WTC11 (cell line): ENCODE data around the gene AADACL4. TPM values are rescaled to one million over a fixed set of nuclear protein-coding genes. Genes with fewer than 3 reads are reported as not detected.

ENCODE experiments used
- ATF6 ChIP-seq: sonication (generic); formaldehyde crosslinking; IDR thresholded peaks from 2 replicates; pipeline ENCODE4 v1.8.1; 2023; ENCODE audit warnings: mild to moderate bottlenecking, missing genetic modification reagents
- CBFB ChIP-seq: sonication (generic); formaldehyde crosslinking; IDR thresholded peaks from 2 replicates; pipeline ENCODE4 v1.8.1; 2022; ENCODE audit warnings: mild to moderate bottlenecking, low read depth, missing genetic modification reagents
- E2F5 ChIP-seq: sonication (generic); formaldehyde crosslinking; IDR thresholded peaks from 2 replicates; pipeline ENCODE4 v1.8.1; 2022; ENCODE audit warnings: mild to moderate bottlenecking, moderate library complexity, missing genetic modification reagents
- ELF4 ChIP-seq: sonication (generic); formaldehyde crosslinking; IDR thresholded peaks from 2 replicates; pipeline ENCODE4 v1.8.1; 2022; ENCODE audit warnings: low read depth, mild to moderate bottlenecking, moderate library complexity, missing genetic modification reagents
- FOXP1 ChIP-seq: sonication (generic); formaldehyde crosslinking; IDR thresholded peaks from 2 replicates; pipeline ENCODE4 v1.8.0; 2022; ENCODE audit warnings: missing genetic modification reagents, mild to moderate bottlenecking, moderate library complexity, borderline replicate concordance
- GABPB1 ChIP-seq: sonication (generic); formaldehyde crosslinking; IDR thresholded peaks from 2 replicates; pipeline ENCODE4 v1.8.1; 2023; ENCODE audit warnings: mild to moderate bottlenecking, missing genetic modification reagents
- IRF2 ChIP-seq: sonication (generic); formaldehyde crosslinking; IDR thresholded peaks from 2 replicates; pipeline ENCODE4 v1.8.0; 2022; ENCODE audit warnings: low read depth, missing genetic modification reagents, borderline replicate concordance
- MAX ChIP-seq: sonication (generic); formaldehyde crosslinking; IDR thresholded peaks from 2 replicates; pipeline ENCODE4 v1.8.0; 2022; ENCODE audit warnings: mild to moderate bottlenecking, missing genetic modification reagents
- MLX ChIP-seq: sonication (generic); formaldehyde crosslinking; IDR thresholded peaks from 2 replicates; pipeline ENCODE4 v1.8.1; 2023; ENCODE audit warnings: mild to moderate bottlenecking, missing genetic modification reagents, moderate library complexity
- NFE2L1 ChIP-seq: sonication (generic); formaldehyde crosslinking; IDR thresholded peaks from 2 replicates; pipeline ENCODE4 v1.8.1; 2023; ENCODE audit warnings: missing genetic modification reagents
- NFYB ChIP-seq: sonication (generic); formaldehyde crosslinking; conservative IDR thresholded peaks from 2 replicates; pipeline ENCODE4 v1.8.0; 2022; ENCODE audit warnings: low read depth, missing genetic modification reagents
- NR2C2 ChIP-seq: sonication (generic); formaldehyde crosslinking; IDR thresholded peaks from 2 replicates; pipeline ENCODE4 v1.8.0; 2022; ENCODE audit warnings: mild to moderate bottlenecking, missing genetic modification reagents
- RORB ChIP-seq: fragments of 250-450 bp; sonication (Bioruptor Pico); IDR thresholded peaks from 2 replicates; pipeline ENCODE4 v1.9.0; 2021; ENCODE audit warnings: mild to moderate bottlenecking
- TCF7 ChIP-seq: sonication (generic); formaldehyde crosslinking; IDR thresholded peaks from 2 replicates; pipeline ENCODE4 v1.8.0; 2022; ENCODE audit warnings: mild to moderate bottlenecking, low read depth, missing genetic modification reagents, moderate library complexity
- TEAD4 ChIP-seq: sonication (generic); formaldehyde crosslinking; IDR thresholded peaks from 2 replicates; pipeline ENCODE4 v1.8.0; 2022; ENCODE audit warnings: mild to moderate bottlenecking, missing genetic modification reagents
- TP53 ChIP-seq: sonication (generic); formaldehyde crosslinking; IDR thresholded peaks from 2 replicates; pipeline ENCODE4 v1.8.1; 2023; ENCODE audit warnings: mild to moderate bottlenecking, missing genetic modification reagents
- USF1 ChIP-seq: sonication (generic); formaldehyde crosslinking; IDR thresholded peaks from 2 replicates; pipeline ENCODE4 v1.8.0; 2022; ENCODE audit warnings: mild to moderate bottlenecking, missing genetic modification reagents
- ZBTB21 ChIP-seq: sonication (generic); formaldehyde crosslinking; IDR thresholded peaks from 2 replicates; pipeline ENCODE4 v1.8.1; 2023; ENCODE audit warnings: mild to moderate bottlenecking, missing genetic modification reagents, borderline replicate concordance
- ZMAT4 ChIP-seq: fragments of 250-450 bp; sonication (Bioruptor Pico); IDR thresholded peaks from 2 replicates; pipeline ENCODE4 v1.9.0; 2021; ENCODE audit warnings: mild to moderate bottlenecking
- ZNF138 ChIP-seq: sonication (generic); formaldehyde crosslinking; conservative IDR thresholded peaks from 2 replicates; pipeline ENCODE4 v1.8.1; 2022; ENCODE audit warnings: mild to moderate bottlenecking, moderate library complexity, missing genetic modification reagents
- ZNF232 ChIP-seq: sonication (generic); formaldehyde crosslinking; IDR thresholded peaks from 2 replicates; pipeline ENCODE4 v1.8.0; 2022; ENCODE audit warnings: mild to moderate bottlenecking, missing genetic modification reagents
- ZNF425 ChIP-seq: fragments of 250-450 bp; sonication (Bioruptor Pico); conservative IDR thresholded peaks from 2 replicates; pipeline ENCODE4 v1.9.0; 2021; ENCODE audit warnings: mild to moderate bottlenecking
- ZNF512 ChIP-seq: sonication (generic); formaldehyde crosslinking; IDR thresholded peaks from 2 replicates; pipeline ENCODE4 v1.8.1; 2022; ENCODE audit warnings: missing genetic modification reagents, borderline replicate concordance
- ZNF532 ChIP-seq: fragments of 250-450 bp; sonication (Bioruptor Pico); IDR thresholded peaks from 2 replicates; pipeline ENCODE4 v1.9.0; 2021; ENCODE audit warnings: mild to moderate bottlenecking, borderline replicate concordance
- ZNF671 ChIP-seq: fragments of 250-450 bp; sonication (Bioruptor Pico); IDR thresholded peaks from 2 replicates; pipeline ENCODE4 v1.8.0; 2021; ENCODE audit warnings: mild to moderate bottlenecking
- total RNA-seq: library from RNA; stranded (reverse); gene quantifications from 3 replicates; pipeline ENCODE4 v1.2.3, GENCODE V29; 2021

AADACL4 gene
- total RNA-seq, 1 experiment from 2014 or later: 0.11 TPM

GRCh38 chr1:12615865-12616708 is 27.8 kb upstream of the AADACL4 start (continued):
- TF ChIP-seq USF1 (CRISPR knock-in tag) (0 out of 2 replicates have a peak, but pooled peaks have one; percentile 12), TEAD4 (CRISPR knock-in tag) (no peak), MLX (CRISPR knock-in tag) (no peak), ZNF232 (CRISPR knock-in tag) (no peak), NFYB (no peak), TCF7 (no peak), ZNF138 (CRISPR knock-in tag) (no peak), RORB (CRISPR knock-in tag) (no peak), ZNF671 (CRISPR knock-in tag) (no peak), ZNF512 (CRISPR knock-in tag) (no peak), ZMAT4 (CRISPR knock-in tag) (no peak), ATF6 (CRISPR knock-in tag) (no peak), GABPB1 (CRISPR knock-in tag) (peak; percentile 37; the same call in 1 of the 2 replicates), ELF4 (no peak), FOXP1 (CRISPR knock-in tag) (no peak), CBFB (no peak), NFE2L1 (peak; percentile 66; the same call in 1 of the 2 replicates), ZNF425 (no peak), MAX (no peak), ZNF532 (CRISPR knock-in tag) (no peak), NR2C2 (no peak), TP53 (CRISPR knock-in tag) (no peak), IRF2 (CRISPR knock-in tag) (no peak), E2F5 (no peak), ZBTB21 (CRISPR knock-in tag) (no peak)
